ENCODE results near the gene ICA1L.

ICA1L gene

GRCh38 chr2:202773301-202773973, 98.1 kb downstream of the ICA1L start:
- no peak for DNase-seq (ENCODE audit: low read depth)
- TF ChIP-seq, protein P1, sequence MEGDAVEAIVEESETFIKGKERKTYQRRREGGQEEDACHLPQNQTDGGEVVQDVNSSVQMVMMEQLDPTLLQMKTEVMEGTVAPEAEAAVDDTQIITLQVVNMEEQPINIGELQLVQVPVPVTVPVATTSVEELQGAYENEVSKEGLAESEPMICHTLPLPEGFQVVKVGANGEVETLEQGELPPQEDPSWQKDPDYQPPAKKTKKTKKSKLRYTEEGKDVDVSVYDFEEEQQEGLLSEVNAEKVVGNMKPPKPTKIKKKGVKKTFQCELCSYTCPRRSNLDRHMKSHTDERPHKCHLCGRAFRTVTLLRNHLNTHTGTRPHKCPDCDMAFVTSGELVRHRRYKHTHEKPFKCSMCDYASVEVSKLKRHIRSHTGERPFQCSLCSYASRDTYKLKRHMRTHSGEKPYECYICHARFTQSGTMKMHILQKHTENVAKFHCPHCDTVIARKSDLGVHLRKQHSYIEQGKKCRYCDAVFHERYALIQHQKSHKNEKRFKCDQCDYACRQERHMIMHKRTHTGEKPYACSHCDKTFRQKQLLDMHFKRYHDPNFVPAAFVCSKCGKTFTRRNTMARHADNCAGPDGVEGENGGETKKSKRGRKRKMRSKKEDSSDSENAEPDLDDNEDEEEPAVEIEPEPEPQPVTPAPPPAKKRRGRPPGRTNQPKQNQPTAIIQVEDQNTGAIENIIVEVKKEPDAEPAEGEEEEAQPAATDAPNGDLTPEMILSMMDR (conservative IDR thresholded peaks at IDR 0.05; ENCODE audit: low read depth, low read length) = no peak
- H3K4me3 ChIP-seq (ENCODE audit: low read depth, low read length) = no peak overlapping the region

GRCh38 chr2:202771741-202772460, 99.7 kb downstream of the ICA1L start:
- DNase-seq (ENCODE audit: low read depth) = no peak
- no peak overlapping the region for H3K4me3 ChIP-seq (ENCODE audit: low read depth, low read length)
- TF ChIP-seq, protein P1 (conservative IDR thresholded peaks at IDR 0.05; ENCODE audit: low read depth, low read length) = no peak

DNA sequence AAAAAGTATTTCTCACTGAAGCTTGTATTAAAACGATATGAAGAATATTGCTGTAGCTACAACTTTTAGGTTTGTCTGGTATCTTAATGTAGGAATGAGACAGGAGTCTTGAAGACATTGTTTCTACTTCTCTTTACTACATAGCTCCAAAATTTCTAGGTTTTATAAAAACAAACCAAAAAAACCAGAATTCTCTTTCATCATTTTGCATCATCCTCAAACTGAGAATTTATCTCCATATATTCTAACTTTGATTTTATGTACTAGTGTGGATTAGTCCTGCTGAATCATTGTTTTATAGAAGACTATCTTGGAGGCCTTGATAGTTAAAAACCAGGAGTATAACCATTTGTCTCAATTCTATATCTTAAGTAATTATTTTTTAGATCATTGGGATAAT, 100.2 kb downstream of the ICA1L start:
- TF ChIP-seq, protein P1 (conservative IDR thresholded peaks at IDR 0.05; ENCODE audit: low read depth, low read length) = no peak
- no peak for DNase-seq (ENCODE audit: low read depth)
- H3K4me3 ChIP-seq (ENCODE audit: low read depth, low read length) = no peak overlapping the region

GRCh38 chr2:202769201-202769600, 102.4 kb downstream of the ICA1L start:
- DNase-seq (ENCODE audit: low read depth) = peak; percentile 14
- TF ChIP-seq, protein P1 (conservative IDR thresholded peaks at IDR 0.05; ENCODE audit: low read depth, low read length) = no peak
- H3K4me3 ChIP-seq (ENCODE audit: low read depth, low read length) = no peak overlapping the region

GRCh38 chr2:202768273-202768672, 103.3 kb downstream of the ICA1L start:
- TF ChIP-seq, protein P1 (conservative IDR thresholded peaks at IDR 0.05; ENCODE audit: low read depth, low read length) = no peak

DNA sequence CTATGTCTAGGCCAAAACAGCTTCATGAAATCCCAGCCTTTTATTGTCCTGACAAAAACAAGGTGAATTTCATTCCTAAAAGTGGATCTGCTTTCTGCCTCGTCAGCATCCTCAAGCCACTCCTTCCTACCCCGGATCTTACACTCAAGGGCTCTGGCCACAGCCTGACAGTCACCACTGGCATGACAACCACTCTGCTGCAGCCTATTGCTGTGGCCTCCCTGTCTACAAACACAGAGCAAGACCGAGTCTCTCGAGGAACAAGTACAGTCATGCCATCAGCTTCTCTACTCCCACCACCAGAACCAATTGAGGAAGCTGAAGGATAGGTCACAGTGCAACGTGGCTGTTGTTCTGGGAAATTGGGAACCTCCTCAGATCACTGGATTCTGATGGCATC, 106.1 kb downstream of the ICA1L start:
- TF ChIP-seq, protein P1 (conservative IDR thresholded peaks at IDR 0.05; ENCODE audit: low read depth, low read length) = no peak
- H3K4me3 ChIP-seq (ENCODE audit: low read depth, low read length) = no peak overlapping the region
- DNase-seq (ENCODE audit: low read depth) = no peak

More at GRCh38 chr2:202768273-202768672, 103.3 kb downstream of the ICA1L start:
- DNase-seq (ENCODE audit: low read depth) = no peak
- H3K4me3 ChIP-seq (ENCODE audit: low read depth, low read length) = no peak overlapping the region
